GM12878 (cell line): Measurements from ENCODE around the gene MIER3. TPM values are rescaled to one million over a fixed set of nuclear protein-coding genes. Genes with fewer than 3 reads are reported as not detected.

Source experiments
- ATAC-seq: fragments of 200-7000 bp; cut with Tn5 transposase; 3 replicates; pipeline ENCODE4 v1.9.1; 2020; ENCODE audit warnings: mild to moderate bottlenecking, moderate library complexity
- BruUV-seq: library from RNA; stranded (reverse); fragments of 400-500 nt; replicated peaks from 2 replicates; lab custom pipeline; 2021; lab: Mats Ljungman, UMichigan
- CTCF ChIA-PET: fragments of 300-600 bp; sonication (Branson Sonifier 250); formaldehyde crosslinking; extraction: SDS; loops from one replicate; lab custom pipeline; 2021; ENCODE audit warnings: inconsistent platforms; lab: Yijun Ruan, JAX
- POLR2A ChIA-PET: fragments of 350-600 bp; formaldehyde crosslinking; extraction: SDS; loops from one replicate; lab custom pipeline; 2021; ENCODE audit warnings: inconsistent platforms; lab: Charles Lee
- RAD21 ChIA-PET: fragments of 300-600 bp; sonication (Branson Sonifier 250); formaldehyde crosslinking; loops from one replicate; lab custom pipeline; 2023; ENCODE audit warnings: antibody characterized with exemption; ENCODE audit not compliant: unreplicated experiment; lab: Charles Lee
- SMC1A ChIA-PET: fragments of 300-600 bp; sonication (Branson Sonifier 250); formaldehyde crosslinking; loops from one replicate; lab custom pipeline; 2023; ENCODE audit not compliant: unreplicated experiment, uncharacterized antibody; lab: Charles Lee
- DNase-seq: peaks from one replicate; pipeline ENCODE4 v3.0.0-alpha.2; 2011; ENCODE audit warnings: low read depth, low spot score
- FAIRE-seq: peaks from 3 replicates; lab custom pipeline; 2011; peaks lifted over from hg19 to GRCh38; lab: Jason Lieb, UNC
- H2AFZ ChIP-seq: 2 replicates; pipeline ENCODE4 v1.6.0; 2011; ENCODE audit warnings: low read depth, low read length, control low read depth; ENCODE audit not compliant: control insufficient read depth
- H3K27ac ChIP-seq: 2 replicates; pipeline ENCODE4 v1.5.1; 2011; ENCODE audit warnings: control low read depth; ENCODE audit not compliant: control insufficient read depth, insufficient read depth
- H3K27me3 ChIP-seq, 2 experiments: replicated peaks in 1 of 2; 2 replicates each; pipeline versions ENCODE4 v1.6.0 to v1.6.1; 2011; ENCODE audit warnings: low read length in 1 of 2; ENCODE audit not compliant: control insufficient read depth in 2 of 2, insufficient read depth in 2 of 2
- H3K36me3 ChIP-seq, 2 experiments: 2 replicates each; pipeline ENCODE4 v1.5.1; 2011; ENCODE audit warnings: low read length in 1 of 2; ENCODE audit not compliant: control insufficient read depth in 2 of 2, insufficient read depth in 2 of 2
- H3K4me1 ChIP-seq: 2 replicates; pipeline ENCODE4 v1.6.1; 2011; ENCODE audit warnings: mild to moderate bottlenecking, low read length, moderate library complexity, mixed read lengths; ENCODE audit not compliant: control insufficient read depth, insufficient read depth
- H3K4me2 ChIP-seq: 2 replicates; pipeline ENCODE4 v1.6.0; 2011; ENCODE audit warnings: control low read depth; ENCODE audit not compliant: control insufficient read depth, insufficient read depth
- H3K4me3 ChIP-seq: fragments of 200-600 bp; sonication (generic); 2 replicates; pipeline ENCODE4 v1.5.1; 2016
- H3K79me2 ChIP-seq: 2 replicates; pipeline ENCODE4 v1.6.0; 2011; ENCODE audit warnings: low read length; ENCODE audit not compliant: control insufficient read depth, insufficient read depth
- H3K9ac ChIP-seq: 2 replicates; pipeline ENCODE4 v1.8.0; 2011; ENCODE audit warnings: low read length, control low read depth, mixed read lengths; ENCODE audit not compliant: control insufficient read depth, insufficient read depth
- H3K9me3 ChIP-seq: replicated peaks from 3 replicates; pipeline ENCODE4 v1.5.1; 2011; ENCODE audit warnings: mild to moderate bottlenecking, low read length; ENCODE audit not compliant: control insufficient read depth, insufficient read depth
- H4K20me1 ChIP-seq: 2 replicates; pipeline ENCODE4 v1.6.0; 2011; ENCODE audit not compliant: control insufficient read depth, insufficient read depth
- ASH2L ChIP-seq: fragments of 300-600, 200-600 bp; sonication (generic); IDR thresholded peaks from 2 replicates; pipeline ENCODE4 v1.6.1; 2017; ENCODE audit warnings: low read depth, mild to moderate bottlenecking, borderline replicate concordance
- CBX3 ChIP-seq: fragments of 200-600 bp; sonication (generic); IDR thresholded peaks from 2 replicates; pipeline ENCODE4 v1.6.1; 2016; ENCODE audit warnings: low read depth, borderline replicate concordance
- DPF2 ChIP-seq: fragments of 450-650 bp; IDR thresholded peaks from 2 replicates; pipeline ENCODE4 v1.6.1; 2017; ENCODE audit warnings: mild to moderate bottlenecking
- E4F1 ChIP-seq: fragments of 450-650 bp; IDR thresholded peaks from 2 replicates; pipeline ENCODE4 v1.6.1; 2018; ENCODE audit warnings: borderline replicate concordance, mild to moderate bottlenecking; ENCODE audit not compliant: partially characterized antibody
- IKZF2 ChIP-seq, 2 experiments: fragments of 450-650 bp; IDR thresholded peaks; 2 replicates each; pipeline ENCODE4 v1.6.1; 2017; ENCODE audit warnings: mild to moderate bottlenecking in 2 of 2, moderate library complexity in 2 of 2
- KAT2A ChIP-seq: conservative IDR thresholded peaks from 2 replicates; pipeline ENCODE4 v1.6.1; 2011; ENCODE audit warnings: low read depth, low read length; ENCODE audit not compliant: control insufficient read depth
- RBBP5 ChIP-seq: fragments of 200-600 bp; sonication (generic); conservative IDR thresholded peaks from 2 replicates; pipeline ENCODE4 v1.6.1; 2016
- SMAD5 ChIP-seq: IDR thresholded peaks from 2 replicates; pipeline ENCODE4 v1.6.1; 2016; ENCODE audit warnings: antibody characterized with exemption, low read depth
- YY1 ChIP-seq: IDR thresholded peaks from 2 replicates; pipeline ENCODE4 v1.6.1; 2011; ENCODE audit warnings: low read depth, mild to moderate bottlenecking, low read length
- WGBS: methylation state at CpG from one replicate; pipeline ENCODE4 v1.1.6; 2016; ENCODE audit warnings: low lambda C conversion rate; ENCODE audit not compliant: insufficient replicate concordance, insufficient coverage; ENCODE audit errors: missing lambda C conversion rate; 5-methylcytosine and 5-hydroxymethylcytosine counted together
- in situ Hi-C: fragments of 300-500 bp; cut with MboI; formaldehyde crosslinking; loops from 9 replicates; pipeline ENCODE4 v1.14.3; 2018; ENCODE audit warnings: mixed read lengths
- intact Hi-C: fragments of 100-400 bp; cut with micrococcal nuclease; formaldehyde crosslinking; loops from one replicate; pipeline ENCODE4 v1.14.2; 2022; ENCODE audit not compliant: unreplicated experiment
- polyA plus RNA-seq, 11 experiments: library from polyadenylated mRNA; depleted of rRNA in 4 of 11; unstranded in 6 of 11; stranded (reverse) in 5 of 11; fragments of >200 nt; fragmentation: Nextera tagmentation in 4 of 11; fragmentation: Illumina TruSeq in 1 of 11; extraction: Ambion mirVana in 4 of 11; extraction: Trizol in 1 of 11; gene quantifications; 1 replicate in 1 of 11; 2 replicates in 10 of 11; pipeline versions ENCODE4 v1.2.1 to v1.2.3, GENCODE V29; 2011 to 2016; ENCODE audit warnings: inconsistent platforms in 2 of 11, missing spikeins in 2 of 11, low read depth in 1 of 11
- total RNA-seq, 4 experiments: library from RNA; depleted of rRNA in 3 of 4; stranded (reverse); fragments of >200 nt in 3 of 4; fragmentation: Illumina TruSeq in 1 of 4; extraction: Trizol in 1 of 4; gene quantifications; 2 replicates each; pipeline versions ENCODE4 v1.2.1 to v1.2.3, GENCODE V29; 2013 to 2021
- TF ChIP-seq, protein P1 (sequence below): IDR thresholded peaks from 2 replicates; pipeline ENCODE4 v1.6.1; 2012; ENCODE audit warnings: improper control_type of control experiment, low read depth, low read length; ENCODE audit not compliant: insufficient replicate concordance
- TF ChIP-seq, protein P2 (sequence below): fragments of 450-650 bp; formaldehyde crosslinking; IDR thresholded peaks from 2 replicates; pipeline ENCODE4 v1.4.0; 2020; ENCODE audit warnings: mild to moderate bottlenecking, moderate library complexity
- TF ChIP-seq, protein P3 (sequence below): fragments of 450-650 bp; IDR thresholded peaks from 2 replicates; pipeline ENCODE4 v1.6.1; 2017; ENCODE audit warnings: mild to moderate bottlenecking

The MIER3 gene
- total and polyA plus RNA-seq, 10 of the 15 experiments (the other 5 are each of a cell fraction or from before 2014, with no cell fraction given) = 2.9 to 14.6 (median 7.2) TPM

DNA sequence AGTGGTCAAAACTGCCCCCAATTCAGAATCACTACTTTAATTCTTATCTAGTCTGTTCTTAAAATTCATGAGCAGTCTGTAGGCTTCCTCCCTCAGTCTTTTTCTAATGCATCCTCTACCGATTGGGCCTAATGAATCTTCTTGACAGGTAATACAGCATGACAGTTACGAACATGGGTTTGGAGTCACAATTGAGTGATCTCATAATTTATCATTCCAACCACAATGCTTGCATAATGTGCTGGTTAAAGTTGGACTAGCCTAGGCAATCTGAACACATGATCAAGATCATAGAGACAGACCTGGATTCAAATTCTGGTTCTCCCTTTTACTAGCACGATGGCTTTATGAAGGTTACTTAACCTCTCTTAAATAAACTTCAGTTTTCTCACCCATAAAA lies 75.6 kb downstream of the MIER3 start:
- no peak overlapping the region for H3K4me3 ChIP-seq
- no peaks in the 10 kb centered on the region for H4K20me1 ChIP-seq
- H3K4me1 ChIP-seq = no peaks in the 10 kb centered on the region
- H3K27ac ChIP-seq = no peak overlapping the region
- WGBS = 100% methylated on average over 3 of the region's 3 CpGs
- no peak overlapping the region for H2AFZ ChIP-seq
- no peak overlapping the region for H3K4me2 ChIP-seq
- intact Hi-C loops (no loop called here), in situ Hi-C loops (no loop called here)
- H3K9me3 ChIP-seq = no peaks in the 10 kb centered on the region
- ChIA-PET SMC1A (no interaction called here), POLR2A (no interaction called here), CTCF (no interaction called here), RAD21 (no interaction called here)
- DNase-seq (no peak), FAIRE-seq (no peak), ATAC-seq (no peak)
- H3K27me3 ChIP-seq = no peaks in the 10 kb centered on the region
- no peak overlapping the region for H3K9ac ChIP-seq
- H3K36me3 ChIP-seq = peaks cover 4 to 5% of the 10 kb centered on the region in 2 experiments; a peak in 3 of 4 replicates
- BruUV-seq = no TSS peak
- H3K79me2 ChIP-seq = no peaks in the 10 kb centered on the region
- TF ChIP-seq, protein P1, sequence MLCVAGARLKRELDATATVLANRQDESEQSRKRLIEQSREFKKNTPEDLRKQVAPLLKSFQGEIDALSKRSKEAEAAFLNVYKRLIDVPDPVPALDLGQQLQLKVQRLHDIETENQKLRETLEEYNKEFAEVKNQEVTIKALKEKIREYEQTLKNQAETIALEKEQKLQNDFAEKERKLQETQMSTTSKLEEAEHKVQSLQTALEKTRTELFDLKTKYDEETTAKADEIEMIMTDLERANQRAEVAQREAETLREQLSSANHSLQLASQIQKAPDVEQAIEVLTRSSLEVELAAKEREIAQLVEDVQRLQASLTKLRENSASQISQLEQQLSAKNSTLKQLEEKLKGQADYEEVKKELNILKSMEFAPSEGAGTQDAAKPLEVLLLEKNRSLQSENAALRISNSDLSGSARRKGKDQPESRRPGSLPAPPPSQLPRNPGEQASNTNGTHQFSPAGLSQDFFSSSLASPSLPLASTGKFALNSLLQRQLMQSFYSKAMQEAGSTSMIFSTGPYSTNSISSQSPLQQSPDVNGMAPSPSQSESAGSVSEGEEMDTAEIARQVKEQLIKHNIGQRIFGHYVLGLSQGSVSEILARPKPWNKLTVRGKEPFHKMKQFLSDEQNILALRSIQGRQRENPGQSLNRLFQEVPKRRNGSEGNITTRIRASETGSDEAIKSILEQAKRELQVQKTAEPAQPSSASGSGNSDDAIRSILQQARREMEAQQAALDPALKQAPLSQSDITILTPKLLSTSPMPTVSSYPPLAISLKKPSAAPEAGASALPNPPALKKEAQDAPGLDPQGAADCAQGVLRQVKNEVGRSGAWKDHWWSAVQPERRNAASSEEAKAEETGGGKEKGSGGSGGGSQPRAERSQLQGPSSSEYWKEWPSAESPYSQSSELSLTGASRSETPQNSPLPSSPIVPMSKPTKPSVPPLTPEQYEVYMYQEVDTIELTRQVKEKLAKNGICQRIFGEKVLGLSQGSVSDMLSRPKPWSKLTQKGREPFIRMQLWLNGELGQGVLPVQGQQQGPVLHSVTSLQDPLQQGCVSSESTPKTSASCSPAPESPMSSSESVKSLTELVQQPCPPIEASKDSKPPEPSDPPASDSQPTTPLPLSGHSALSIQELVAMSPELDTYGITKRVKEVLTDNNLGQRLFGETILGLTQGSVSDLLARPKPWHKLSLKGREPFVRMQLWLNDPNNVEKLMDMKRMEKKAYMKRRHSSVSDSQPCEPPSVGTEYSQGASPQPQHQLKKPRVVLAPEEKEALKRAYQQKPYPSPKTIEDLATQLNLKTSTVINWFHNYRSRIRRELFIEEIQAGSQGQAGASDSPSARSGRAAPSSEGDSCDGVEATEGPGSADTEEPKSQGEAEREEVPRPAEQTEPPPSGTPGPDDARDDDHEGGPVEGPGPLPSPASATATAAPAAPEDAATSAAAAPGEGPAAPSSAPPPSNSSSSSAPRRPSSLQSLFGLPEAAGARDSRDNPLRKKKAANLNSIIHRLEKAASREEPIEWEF = no peak
- TF ChIP-seq RBBP5 (no peak), SMAD5 (no peak), DPF2 (no peak), ASH2L (no peak), YY1 (no peak), IKZF2 (IDR thresholded peaks at IDR 0.05) (no peak), KAT2A (no peak), CBX3 (no peak), E4F1 (no peak)
- TF ChIP-seq, protein P2, sequence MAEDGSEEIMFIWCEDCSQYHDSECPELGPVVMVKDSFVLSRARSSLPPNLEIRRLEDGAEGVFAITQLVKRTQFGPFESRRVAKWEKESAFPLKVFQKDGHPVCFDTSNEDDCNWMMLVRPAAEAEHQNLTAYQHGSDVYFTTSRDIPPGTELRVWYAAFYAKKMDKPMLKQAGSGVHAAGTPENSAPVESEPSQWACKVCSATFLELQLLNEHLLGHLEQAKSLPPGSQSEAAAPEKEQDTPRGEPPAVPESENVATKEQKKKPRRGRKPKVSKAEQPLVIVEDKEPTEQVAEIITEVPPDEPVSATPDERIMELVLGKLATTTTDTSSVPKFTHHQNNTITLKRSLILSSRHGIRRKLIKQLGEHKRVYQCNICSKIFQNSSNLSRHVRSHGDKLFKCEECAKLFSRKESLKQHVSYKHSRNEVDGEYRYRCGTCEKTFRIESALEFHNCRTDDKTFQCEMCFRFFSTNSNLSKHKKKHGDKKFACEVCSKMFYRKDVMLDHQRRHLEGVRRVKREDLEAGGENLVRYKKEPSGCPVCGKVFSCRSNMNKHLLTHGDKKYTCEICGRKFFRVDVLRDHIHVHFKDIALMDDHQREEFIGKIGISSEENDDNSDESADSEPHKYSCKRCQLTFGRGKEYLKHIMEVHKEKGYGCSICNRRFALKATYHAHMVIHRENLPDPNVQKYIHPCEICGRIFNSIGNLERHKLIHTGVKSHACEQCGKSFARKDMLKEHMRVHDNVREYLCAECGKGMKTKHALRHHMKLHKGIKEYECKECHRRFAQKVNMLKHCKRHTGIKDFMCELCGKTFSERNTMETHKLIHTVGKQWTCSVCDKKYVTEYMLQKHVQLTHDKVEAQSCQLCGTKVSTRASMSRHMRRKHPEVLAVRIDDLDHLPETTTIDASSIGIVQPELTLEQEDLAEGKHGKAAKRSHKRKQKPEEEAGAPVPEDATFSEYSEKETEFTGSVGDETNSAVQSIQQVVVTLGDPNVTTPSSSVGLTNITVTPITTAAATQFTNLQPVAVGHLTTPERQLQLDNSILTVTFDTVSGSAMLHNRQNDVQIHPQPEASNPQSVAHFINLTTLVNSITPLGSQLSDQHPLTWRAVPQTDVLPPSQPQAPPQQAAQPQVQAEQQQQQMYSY (CRISPR knock-in tag) = no peak
- TF ChIP-seq, protein P3, sequence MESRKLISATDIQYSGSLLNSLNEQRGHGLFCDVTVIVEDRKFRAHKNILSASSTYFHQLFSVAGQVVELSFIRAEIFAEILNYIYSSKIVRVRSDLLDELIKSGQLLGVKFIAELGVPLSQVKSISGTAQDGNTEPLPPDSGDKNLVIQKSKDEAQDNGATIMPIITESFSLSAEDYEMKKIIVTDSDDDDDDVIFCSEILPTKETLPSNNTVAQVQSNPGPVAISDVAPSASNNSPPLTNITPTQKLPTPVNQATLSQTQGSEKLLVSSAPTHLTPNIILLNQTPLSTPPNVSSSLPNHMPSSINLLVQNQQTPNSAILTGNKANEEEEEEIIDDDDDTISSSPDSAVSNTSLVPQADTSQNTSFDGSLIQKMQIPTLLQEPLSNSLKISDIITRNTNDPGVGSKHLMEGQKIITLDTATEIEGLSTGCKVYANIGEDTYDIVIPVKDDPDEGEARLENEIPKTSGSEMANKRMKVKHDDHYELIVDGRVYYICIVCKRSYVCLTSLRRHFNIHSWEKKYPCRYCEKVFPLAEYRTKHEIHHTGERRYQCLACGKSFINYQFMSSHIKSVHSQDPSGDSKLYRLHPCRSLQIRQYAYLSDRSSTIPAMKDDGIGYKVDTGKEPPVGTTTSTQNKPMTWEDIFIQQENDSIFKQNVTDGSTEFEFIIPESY = no peak
